Effector CD4-positive, alpha-beta T cell (primary cell): Measurements from ENCODE around the gene PROZ. TPM values are rescaled to one million over a fixed set of nuclear protein-coding genes. Genes with fewer than 3 reads are reported as not detected.
"Not testable (repeated sequence)": the region's sequence is repeated elsewhere in the genome, so short reads cannot be mapped to it uniquely, and the experiment has no call there.

ENCODE experiments used
- DNase-seq: peaks from one replicate; pipeline ENCODE4 v3.0.0-alpha.2; 2020
- total RNA-seq: gene quantifications from one replicate; lab custom pipeline; 2026; lab: John Stamatoyannopoulos, UW

The PROZ gene, protein sequence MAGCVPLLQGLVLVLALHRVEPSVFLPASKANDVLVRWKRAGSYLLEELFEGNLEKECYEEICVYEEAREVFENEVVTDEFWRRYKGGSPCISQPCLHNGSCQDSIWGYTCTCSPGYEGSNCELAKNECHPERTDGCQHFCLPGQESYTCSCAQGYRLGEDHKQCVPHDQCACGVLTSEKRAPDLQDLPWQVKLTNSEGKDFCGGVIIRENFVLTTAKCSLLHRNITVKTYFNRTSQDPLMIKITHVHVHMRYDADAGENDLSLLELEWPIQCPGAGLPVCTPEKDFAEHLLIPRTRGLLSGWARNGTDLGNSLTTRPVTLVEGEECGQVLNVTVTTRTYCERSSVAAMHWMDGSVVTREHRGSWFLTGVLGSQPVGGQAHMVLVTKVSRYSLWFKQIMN
- total RNA-seq = not detected

DNA sequence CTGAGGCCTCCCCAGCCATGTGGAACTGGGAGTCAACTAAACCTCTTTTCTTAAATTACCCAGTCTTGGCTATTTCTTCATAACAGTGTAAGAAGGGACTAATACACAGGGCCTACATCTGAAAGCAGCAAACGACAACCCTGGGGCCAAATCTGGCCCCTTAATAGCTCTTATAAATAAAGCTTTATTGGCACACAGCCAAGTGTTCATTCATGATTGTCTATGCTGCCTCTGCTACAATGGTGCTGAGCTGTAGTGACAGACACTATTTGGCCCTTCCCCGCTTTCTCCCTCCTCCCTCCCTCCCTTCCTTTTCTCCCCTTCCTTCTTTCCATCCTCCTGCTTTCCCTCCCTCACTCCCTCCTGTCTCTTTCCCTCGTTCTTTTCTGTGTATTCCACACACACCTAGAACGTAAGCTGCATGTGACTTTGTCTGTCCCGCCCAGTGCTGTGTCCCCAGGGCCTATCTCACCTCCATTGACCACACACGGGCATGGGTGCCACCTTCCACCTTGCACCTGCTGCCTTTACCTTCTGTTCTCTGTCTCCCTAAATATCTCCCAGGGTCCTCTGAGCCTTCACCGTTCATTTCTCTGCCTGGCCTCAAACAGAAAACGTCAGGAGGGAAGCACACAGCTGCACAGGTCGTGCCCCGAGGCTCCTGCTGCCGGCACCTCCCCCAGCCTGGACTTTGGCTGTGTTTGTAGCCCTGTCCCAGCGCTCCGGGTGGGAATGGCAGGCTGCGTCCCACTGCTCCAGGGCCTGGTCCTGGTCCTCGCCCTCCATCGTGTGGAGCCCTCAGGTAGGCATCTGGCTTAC lies at the start of gene PROZ:
Gene PROZ (plus strand): TSS at position 720 of the 819 bp plus-strand sequence. CDS start 13 bp downstream, at position 733.
- no peak for DNase-seq

DNA sequence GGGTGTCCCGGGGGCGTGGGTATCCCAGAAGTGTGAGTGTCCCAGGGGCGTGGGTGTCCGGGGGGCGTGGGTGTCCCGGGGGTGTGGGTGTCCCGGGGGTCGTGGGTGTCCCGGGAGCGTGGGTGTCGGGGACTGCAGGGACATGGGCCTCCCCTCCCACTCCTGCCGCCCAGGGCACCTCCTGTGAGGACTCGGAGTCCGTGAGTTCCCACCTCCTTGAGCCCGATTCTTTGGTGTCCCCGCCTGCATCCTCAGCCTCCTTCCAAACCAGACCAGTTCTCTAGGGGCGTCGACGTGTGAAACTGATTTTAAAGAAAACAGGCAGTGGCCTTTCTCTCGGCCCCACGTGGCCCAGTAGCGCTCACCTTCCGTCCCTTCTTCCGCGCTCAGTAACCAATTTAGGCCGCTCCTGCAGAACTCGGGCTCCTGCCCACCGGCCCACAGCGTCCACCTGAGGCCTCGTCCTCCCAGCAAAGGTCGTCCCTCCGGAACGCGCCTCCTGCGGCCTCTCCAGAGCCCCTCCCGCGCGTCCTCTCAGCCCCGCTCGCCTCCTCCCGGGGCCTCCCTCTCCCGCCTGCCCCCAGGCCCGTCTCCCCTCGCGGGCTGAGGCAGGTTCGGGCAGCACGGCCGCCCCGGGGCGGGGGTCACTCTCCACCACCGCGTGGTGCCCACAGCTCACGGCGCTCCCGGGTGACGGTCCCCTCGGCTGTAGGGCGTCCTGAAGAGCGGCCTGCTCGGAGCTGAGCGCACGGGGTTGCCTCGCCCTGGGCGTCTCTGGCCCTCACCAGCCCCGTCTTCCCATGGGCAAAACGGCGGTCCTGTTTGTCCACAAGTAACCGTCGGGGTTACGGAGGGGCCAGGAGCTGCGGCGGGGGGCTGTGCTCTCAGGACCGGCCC lies 49.0 kb upstream of the PROZ start:
- DNase-seq = no peak

DNA sequence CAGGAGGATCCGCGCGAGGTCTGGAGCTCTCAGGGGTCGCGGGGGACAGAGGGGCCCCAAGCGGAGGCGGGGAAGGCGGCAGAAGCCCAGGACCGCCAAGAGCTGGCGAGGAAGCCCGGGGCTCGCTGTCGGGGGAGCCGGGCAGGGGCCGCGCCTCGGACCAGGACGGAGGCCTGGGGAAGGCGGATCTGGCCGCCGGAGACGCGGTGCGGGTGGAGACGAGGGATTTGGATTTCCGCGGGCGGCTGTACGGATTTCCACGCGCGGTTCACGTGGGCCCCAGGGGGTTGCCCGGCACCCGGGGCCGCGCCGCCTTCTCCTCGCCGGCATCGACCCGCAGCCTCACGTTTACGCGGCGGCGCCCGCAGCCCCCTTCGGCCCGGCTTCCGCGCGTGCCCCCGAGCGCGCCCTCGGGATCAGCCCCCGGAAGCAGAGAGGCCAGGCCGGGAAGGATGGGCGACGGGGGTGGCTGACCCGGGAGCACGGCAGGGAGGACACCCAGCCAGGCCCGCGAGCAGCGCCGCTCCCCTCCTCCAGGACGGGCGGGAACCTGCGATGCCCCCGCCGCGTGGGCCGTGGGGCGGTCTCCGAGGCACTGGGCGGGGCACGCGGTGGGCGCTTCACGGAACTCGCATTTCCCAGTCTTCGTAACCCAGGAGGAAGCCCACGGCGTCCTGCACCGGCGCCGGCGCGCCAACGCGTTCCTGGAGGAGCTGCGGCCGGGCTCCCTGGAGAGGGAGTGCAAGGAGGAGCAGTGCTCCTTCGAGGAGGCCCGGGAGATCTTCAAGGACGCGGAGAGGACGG lies 48.2 kb upstream of the PROZ start:
- no peak for DNase-seq

DNA sequence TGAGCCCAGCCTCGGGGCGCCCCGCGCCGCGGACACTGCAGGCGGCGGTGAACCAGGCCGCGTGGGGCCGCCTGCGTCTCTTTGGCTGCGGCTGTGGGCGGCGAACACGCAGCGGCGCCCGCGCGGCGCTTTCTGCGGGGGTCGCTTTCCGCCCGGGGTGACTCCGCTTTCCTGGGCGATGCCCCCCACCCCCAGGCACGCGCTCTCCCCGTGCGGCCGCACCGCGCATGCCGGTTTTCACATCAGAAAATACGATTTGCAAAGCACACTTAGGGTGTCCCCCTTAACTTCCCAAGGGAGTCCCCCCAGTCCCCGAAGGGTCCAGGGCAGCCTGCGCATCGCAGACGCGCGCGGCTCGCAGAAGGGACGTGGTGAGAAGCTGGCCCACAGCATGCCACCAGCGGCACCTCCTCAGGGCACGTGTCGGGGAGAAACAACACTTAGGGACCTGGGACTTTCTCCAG lies 47.6 kb upstream of the PROZ start:
- no peak for DNase-seq

DNA sequence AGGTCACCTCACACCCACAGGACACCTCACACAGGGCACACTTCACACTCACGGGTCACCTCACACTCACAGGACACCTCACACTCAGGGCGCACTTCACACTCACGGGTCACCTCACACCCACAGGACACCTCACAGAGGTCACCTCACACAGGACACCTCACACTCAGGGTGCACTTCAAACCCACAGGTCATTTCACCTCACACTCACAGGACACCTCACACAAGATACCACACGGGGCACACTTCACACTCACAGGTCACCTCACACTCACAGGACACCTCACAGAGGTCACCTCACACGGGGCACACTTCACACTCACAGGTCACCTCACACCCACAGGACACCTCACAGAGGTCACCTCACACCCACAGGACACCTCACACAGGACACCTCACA lies 46.6 kb upstream of the PROZ start:
- DNase-seq = not testable (repeated sequence)

DNA sequence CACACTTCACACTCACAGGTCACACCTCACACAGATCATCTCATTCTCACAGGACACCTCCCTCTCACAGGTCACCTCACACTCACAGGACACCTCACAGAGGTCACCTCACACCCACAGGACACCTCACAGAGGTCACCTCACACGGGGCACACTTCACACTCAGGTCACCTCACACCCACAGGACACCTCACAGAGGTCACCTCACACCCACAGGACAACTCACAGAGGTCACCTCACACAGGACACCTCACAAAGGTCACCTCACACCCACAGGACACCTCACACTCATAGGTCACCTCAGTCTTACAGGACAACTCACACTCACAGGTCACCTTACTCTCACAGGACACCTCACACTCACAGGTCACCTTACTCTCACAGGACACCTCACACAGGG lies 46.0 kb upstream of the PROZ start:
- DNase-seq = not testable (repeated sequence)

DNA sequence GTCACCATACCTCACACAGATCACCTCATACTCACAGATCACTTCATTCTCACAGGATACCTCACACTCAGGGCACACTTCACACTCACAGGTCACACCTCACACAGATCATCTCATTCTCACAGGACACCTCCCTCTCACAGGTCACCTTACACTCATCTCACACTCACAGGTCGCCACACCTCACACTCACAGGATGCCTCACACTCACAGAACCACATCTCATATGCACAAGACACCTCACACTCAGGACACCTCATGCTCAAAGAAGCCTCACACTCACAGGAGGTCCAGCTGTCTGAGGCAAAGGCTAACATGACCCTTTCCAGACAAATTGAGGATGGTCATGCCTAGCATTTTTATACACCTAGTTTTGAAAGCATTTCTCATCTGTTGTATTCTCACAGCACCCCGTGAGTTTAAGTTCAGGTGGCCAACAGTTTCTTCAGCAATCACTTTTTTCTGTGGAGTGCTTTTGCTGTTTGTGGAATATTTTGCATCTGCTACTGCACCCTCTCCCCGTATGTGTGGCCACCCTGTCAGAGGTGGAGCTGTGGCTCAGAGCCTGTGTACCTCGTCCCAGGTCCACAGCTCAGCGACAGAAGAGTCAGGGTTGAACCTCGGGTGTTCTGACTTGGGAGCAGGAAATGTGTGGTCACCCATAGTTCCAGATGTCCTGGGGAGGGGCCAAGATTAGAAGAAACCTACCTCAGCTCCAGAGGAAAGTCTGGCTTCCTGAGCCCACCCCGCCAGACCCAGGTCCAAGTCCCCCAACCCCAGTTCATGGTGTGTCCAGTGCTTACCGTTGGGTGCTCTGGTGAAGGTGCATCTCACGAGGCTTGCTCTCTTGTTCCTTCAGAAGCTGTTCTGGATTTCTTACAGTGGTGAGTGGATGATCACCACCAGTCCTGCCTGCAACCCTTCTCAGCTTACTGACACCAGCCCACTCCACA lies 45.3 kb upstream of the PROZ start:
- DNase-seq = no peak

DNA sequence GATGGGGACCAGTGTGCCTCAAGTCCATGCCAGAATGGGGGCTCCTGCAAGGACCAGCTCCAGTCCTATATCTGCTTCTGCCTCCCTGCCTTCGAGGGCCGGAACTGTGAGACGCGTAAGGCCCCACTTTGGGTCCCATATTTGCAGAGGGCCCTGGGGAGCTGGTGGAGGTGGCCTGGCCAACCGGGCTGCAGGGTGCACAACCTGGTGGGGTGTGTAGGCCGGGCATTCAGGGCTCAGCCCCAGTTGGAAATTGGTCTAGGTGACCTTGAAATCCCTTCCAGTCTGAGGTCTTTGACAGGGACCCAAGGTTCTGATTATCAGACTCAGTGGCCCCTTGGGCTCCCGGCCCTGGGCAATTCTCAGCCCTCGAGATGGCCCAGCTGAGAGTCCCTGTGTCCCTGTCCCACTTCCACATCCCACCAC lies 44.6 kb upstream of the PROZ start:
- DNase-seq = no peak

DNA sequence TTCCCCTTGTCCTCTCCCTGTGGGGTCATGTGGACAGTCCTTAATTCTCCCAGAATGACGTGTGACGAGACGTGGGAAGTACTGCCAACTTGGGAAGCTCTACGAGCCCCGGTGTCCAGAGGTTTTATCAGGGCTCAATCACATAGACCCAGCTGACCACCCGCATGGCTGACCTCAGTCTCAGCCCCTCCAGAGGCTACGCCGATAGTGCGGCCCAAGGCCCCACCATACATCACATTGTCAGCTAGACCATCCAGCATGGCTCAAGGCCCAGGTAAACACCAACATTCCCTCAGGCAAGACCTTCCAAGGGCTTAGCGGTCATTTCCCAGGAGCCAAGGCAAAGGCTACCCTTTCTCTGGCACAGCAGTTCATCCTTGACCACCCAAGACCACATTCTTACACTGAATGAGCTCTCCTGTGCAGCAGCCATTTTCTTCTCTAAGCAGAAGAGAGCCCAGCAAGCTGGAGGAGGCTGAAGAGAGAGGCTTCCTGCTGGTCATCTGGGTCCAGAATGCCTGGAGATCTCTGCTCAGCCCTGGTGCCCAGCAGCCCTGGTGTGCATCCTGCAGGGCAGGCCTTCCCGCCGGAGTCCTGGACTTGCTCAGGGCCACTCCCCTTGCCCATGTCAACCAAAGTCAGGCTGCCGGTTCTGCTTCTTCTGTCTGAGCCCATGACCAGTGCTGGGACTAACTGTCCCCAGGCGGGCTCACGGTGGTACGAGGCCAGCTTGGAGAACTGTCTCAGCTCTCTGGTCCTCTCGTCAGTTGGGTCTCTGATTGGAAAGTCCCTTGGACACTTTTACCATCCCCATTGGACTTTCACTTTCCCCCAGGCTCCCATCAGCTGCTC lies 43.7 kb upstream of the PROZ start:
- DNase-seq = no peak

DNA sequence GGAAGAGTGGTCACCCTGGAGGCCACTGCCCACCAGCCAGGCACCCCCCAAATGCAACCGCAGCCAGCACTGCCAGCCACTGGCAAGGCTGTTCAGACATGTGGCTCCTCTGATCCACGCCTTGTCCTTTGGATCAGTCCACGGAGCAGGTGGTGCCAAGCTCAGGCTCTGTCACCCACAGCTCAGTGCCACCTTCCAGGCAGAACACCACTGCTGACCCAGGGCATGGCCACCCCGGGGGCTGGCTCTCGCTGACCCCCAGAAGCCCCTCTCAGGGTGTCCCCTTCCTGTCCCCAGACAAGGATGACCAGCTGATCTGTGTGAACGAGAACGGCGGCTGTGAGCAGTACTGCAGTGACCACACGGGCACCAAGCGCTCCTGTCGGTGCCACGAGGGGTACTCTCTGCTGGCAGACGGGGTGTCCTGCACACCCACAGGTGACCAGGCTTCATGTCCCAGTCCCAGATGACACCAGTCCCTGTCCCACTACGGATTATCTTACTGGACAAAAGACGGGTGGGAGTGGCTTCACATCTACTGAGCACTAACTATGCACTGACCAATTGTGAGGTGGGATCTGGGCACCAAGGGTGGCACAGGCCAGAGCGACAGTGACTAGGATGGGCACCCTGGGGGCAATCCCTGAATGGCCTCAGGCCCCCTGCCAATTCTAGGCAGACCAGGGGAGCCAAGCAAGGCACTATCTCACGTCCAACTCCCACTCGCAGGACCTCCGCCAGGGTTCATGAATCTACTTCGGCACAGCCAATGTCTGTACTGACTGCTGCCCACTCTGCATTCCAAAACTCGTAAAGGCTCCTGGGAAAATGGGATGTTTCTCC lies 42.9 kb upstream of the PROZ start:
- no peak for DNase-seq

DNA sequence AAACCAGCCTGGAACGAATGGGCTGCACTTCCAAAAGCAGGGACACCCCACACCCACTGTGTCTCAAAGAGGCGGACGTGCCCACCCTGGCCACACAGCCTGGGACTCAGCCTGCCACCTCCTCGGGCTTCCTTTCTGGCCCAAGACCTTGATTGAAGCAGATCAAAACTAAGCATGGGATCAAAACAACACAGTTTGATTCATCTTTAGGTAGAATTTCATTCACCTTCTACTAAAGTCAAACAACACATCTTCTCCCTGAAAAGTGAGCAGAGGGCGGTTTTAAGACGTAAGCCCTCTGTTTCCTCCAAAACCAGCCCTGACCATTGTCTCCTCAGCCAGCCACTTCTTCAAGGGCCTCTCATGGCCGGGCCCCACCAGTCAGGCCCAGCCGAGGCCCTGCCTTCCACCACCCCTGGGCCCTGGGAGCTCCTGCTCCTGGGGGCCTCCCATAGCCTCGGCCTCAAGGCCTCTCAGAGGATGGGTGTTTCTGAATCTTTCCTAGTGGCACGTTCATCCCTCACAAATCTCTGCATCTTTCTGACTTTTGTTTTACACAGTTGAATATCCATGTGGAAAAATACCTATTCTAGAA lies 42.1 kb upstream of the PROZ start:
- no peak for DNase-seq

DNA sequence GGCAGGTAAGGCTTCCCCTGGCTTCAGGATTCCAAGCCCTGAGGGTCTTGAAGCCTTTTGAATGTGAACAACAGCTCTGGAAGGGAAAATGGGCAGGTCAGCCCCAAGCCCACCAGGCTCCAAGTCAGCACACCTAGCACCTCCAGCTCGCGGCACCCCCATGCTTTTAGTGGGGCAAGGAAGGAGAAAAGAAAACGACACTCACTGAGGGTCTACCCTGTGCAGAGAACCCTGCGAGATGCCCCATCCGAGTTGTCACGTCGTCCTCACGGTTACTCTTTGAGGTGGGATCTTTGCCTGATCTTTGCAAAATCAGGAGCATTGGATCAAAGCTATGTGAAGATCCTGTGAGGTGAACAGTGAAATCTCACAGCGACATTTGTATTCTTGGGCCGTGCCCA lies 41.6 kb upstream of the PROZ start:
- no peak for DNase-seq

DNA sequence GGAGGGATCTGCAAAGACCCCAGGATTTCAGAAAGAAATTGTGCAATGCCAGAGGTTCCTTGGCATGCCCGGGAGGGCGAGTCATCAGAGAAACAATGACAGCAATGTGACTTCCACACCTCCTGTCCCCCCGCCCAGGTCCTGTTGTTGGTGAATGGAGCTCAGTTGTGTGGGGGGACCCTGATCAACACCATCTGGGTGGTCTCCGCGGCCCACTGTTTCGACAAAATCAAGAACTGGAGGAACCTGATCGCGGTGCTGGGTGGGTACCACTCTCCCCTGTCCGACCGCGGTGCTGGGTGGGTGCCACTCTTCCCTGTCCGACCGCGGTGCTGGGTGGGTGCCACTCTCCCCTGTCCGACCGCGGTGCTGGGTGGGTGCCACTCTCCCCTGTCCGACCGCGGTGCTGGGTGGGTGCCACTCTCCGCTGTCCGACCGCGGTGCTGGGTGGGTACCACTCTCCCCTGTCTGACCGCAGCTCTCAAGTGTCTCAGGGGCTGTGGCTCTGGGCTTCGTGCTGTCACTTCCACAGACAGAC lies 41.0 kb upstream of the PROZ start:
- no peak for DNase-seq

DNA sequence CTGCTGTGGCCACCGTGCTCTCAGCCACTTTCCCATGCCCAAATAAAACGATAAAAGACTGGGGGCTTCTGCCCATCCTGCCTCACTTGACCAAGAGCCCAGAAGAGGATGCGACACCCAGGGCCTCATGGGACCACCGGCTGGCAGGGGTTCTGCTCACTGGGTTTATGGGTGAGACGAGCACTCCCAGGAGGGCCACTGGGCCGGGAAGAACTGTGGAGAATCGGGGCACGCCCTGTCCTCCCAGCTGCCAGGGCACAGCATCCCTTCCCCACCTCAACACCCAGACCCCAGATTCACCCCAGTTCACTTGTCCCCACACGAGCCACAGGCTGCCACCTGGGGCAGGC lies 40.6 kb upstream of the PROZ start:
- DNase-seq = no peak

DNA sequence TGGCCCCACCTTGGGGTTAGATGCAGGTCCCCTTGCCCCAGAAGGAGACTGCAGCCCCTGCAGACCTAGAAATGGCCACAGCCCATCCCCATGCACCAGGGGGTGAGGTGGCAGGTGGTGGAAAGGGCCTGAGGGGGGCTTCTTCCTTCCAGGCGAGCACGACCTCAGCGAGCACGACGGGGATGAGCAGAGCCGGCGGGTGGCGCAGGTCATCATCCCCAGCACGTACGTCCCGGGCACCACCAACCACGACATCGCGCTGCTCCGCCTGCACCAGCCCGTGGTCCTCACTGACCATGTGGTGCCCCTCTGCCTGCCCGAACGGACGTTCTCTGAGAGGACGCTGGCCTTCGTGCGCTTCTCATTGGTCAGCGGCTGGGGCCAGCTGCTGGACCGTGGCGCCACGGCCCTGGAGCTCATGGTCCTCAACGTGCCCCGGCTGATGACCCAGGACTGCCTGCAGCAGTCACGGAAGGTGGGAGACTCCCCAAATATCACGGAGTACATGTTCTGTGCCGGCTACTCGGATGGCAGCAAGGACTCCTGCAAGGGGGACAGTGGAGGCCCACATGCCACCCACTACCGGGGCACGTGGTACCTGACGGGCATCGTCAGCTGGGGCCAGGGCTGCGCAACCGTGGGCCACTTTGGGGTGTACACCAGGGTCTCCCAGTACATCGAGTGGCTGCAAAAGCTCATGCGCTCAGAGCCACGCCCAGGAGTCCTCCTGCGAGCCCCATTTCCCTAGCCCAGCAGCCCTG lies 40.0 kb upstream of the PROZ start:
- DNase-seq = no peak

DNA sequence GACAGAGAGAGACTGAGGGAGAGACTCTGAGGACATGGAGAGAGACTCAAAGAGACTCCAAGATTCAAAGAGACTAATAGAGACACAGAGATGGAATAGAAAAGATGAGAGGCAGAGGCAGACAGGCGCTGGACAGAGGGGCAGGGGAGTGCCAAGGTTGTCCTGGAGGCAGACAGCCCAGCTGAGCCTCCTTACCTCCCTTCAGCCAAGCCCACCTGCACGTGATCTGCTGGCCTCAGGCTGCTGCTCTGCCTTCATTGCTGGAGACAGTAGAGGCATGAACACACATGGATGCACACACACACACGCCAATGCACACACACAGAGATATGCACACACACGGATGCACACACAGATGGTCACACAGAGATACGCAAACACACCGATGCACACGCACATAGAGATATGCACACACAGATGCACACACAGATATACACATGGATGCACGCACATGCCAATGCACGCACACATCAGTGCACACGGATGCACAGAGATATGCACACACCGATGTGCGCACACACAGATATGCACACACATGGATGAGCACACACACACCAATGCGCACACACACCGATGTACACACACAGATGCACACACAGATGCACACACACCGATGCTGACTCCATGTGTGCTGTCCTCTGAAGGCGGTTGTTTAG lies 39.2 kb upstream of the PROZ start:
- no peak for DNase-seq

DNA sequence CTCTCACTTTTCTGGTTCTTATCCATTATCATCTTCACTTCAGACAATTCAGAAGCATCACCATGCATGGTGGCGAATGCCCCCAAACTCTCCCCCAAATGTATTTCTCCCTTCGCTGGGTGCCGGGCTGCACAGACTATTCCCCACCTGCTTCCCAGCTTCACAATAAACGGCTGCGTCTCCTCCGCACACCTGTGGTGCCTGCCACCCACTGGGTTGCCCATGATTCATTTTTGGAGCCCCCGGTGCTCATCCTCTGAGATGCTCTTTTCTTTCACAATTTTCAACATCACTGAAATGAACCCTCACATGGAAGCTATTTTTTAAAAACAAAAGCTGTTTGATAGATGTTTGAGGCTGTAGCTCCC lies 38.6 kb upstream of the PROZ start:
- no peak for DNase-seq
